Hepatocyte (in vitro differentiated cells): ENCODE data around the gene RAB3D.

ENCODE experiments used
- CTCF ChIP-seq: fragments of 200-600 bp; sonication (generic); IDR thresholded peaks from 2 replicates; pipeline ENCODE4 v1.5.1; 2016; ENCODE audit warnings: antibody characterized with exemption, mild to moderate bottlenecking; ENCODE audit not compliant: poor library complexity
- EZH2 ChIP-seq: fragments of 200-600 bp; sonication (generic); IDR thresholded peaks from 2 replicates; pipeline ENCODE4 v1.6.1; 2016; ENCODE audit warnings: antibody characterized with exemption, mild to moderate bottlenecking, borderline replicate concordance
- EZH2phosphoT487 ChIP-seq: fragments of 200-600 bp; sonication (generic); IDR thresholded peaks from one replicate; pipeline ENCODE4 v1.6.1; 2018; ENCODE audit warnings: antibody characterized with exemption, mild to moderate bottlenecking, low read depth, moderate library complexity; ENCODE audit not compliant: unreplicated experiment, severe bottlenecking

GRCh38 chr19:11274533-11275086, 64.8 kb downstream of the RAB3D start:
- TF ChIP-seq CTCF (no peak), EZH2phosphoT487 (no peak), EZH2 (no peak)
